Measurements from ENCODE around the gene ELP4. TPM values are rescaled to one million over a fixed set of nuclear protein-coding genes. Genes with fewer than 3 reads are reported as not detected.

Gene ELP4
- total RNA-seq, 1 experiment from 2014 or later: 15.2 TPM

GRCh38 chr11:31480930-31481329, 28.6 kb upstream of the ELP4 start:
- no peak overlapping the region for H2BK120ac ChIP-seq (ENCODE audit: low read depth, low read length, poor library complexity, severe bottlenecking)
- no peak overlapping the region for H2BK15ac ChIP-seq (ENCODE audit: low read depth, low read length)
- no peaks in the 10 kb centered on the region for H3K79me2 ChIP-seq (ENCODE audit: insufficient read depth, low read length)
- H2BK12ac ChIP-seq (ENCODE audit: insufficient read length, low read depth, low read length): no peak overlapping the region
- H2BK5ac ChIP-seq (ENCODE audit: insufficient read length, low read length): no peak overlapping the region
- H3K4me1 ChIP-seq (ENCODE audit: insufficient read depth, low read length): no peaks in the 10 kb centered on the region
- no peak overlapping the region for H3K4ac ChIP-seq (ENCODE audit: low read depth, low read length)
- Mint-ChIP-seq H3K9me3 (no peaks in the 10 kb centered on the region), H3K36me3 (ENCODE audit: insufficient read depth in 1 of 3, low read depth in 3 of 3) (no peaks in the 10 kb centered on the region), H3K4me1 (peaks cover 16 to 25% of the 10 kb centered on the region in 2 experiments), H3K27ac (no peak overlapping the region; a peak in 1 of 7 replicates), H3K4me3 (no peak overlapping the region), H3K27me3 (ENCODE audit: low read depth) (no peaks in the 10 kb centered on the region)
- H2AFZ ChIP-seq (ENCODE audit: low read length): no peak overlapping the region
- DNase-seq: no peak
- H3K4me2 ChIP-seq (ENCODE audit: insufficient read depth, insufficient read length, low read length): no peak overlapping the region
- no peak overlapping the region for H2BK20ac ChIP-seq (ENCODE audit: low read depth, low read length, poor library complexity, severe bottlenecking)
- TF ChIP-seq CTCF (conservative IDR thresholded peaks at IDR 0.05): no peak
- no peak overlapping the region for H3T11ph ChIP-seq (ENCODE audit: low read length)
- no peaks in the 10 kb centered on the region for H3K23me2 ChIP-seq (ENCODE audit: insufficient read length, low read depth, low read length, poor library complexity, severe bottlenecking)
- H3K14ac ChIP-seq (ENCODE audit: insufficient read depth, low read length): no peak overlapping the region
- no peak overlapping the region for H3K9ac ChIP-seq (ENCODE audit: extremely low read depth, insufficient read length, low read length)
- no peak overlapping the region for H3K27ac ChIP-seq (ENCODE audit: insufficient read length, low read depth, low read length)
- no peaks in the 10 kb centered on the region for H3K79me1 ChIP-seq (ENCODE audit: insufficient read depth, low read depth, low read length, poor library complexity, severe bottlenecking)
- no peak overlapping the region for H2AK5ac ChIP-seq (ENCODE audit: insufficient read length, low read length)
- no CpG with 5 or more reads among the region's 3 CpGs for WGBS (ENCODE audit: extremely low coverage, insufficient read length, low lambda C conversion rate)
- no peak overlapping the region for H4K5ac ChIP-seq (ENCODE audit: insufficient read length, low read depth, low read length)
- no peaks in the 10 kb centered on the region for H4K20me1 ChIP-seq (ENCODE audit: control insufficient read depth, insufficient read depth, insufficient read length)
- no peak overlapping the region for H3K23ac ChIP-seq (ENCODE audit: insufficient read length, low read depth, low read length)
- no peak overlapping the region for H4K91ac ChIP-seq (ENCODE audit: insufficient read length, low read depth, low read length)
- no peaks in the 10 kb centered on the region for H3K27me3 ChIP-seq (ENCODE audit: insufficient read depth, low read length)
- no peak overlapping the region for H3K18ac ChIP-seq (ENCODE audit: insufficient read length, low read depth, low read length)
- H3K56ac ChIP-seq (ENCODE audit: insufficient read length, low read depth, low read length): no peak overlapping the region
- H4K8ac ChIP-seq (replicated peaks; ENCODE audit: insufficient read length, low read depth, low read length): no peak overlapping the region
- no peaks in the 10 kb centered on the region for H3K9me3 ChIP-seq (ENCODE audit: control insufficient read depth, low read depth, low read length)

Measured in H9 (cell line).